OCI-LY3 (cell line): Measurements from ENCODE around the gene CCDC68.

Experiments
- CTCF ChIP-seq: fragments of 200-600, 300-600 bp; sonication (generic); IDR thresholded peaks from 2 replicates; pipeline ENCODE4 v1.5.1; 2014; ENCODE audit warnings: antibody characterized with exemption, low read length, low read depth
- EZH2phosphoT487 ChIP-seq: fragments of 200-600 bp; shearing (Covaris generic); IDR thresholded peaks from 2 replicates; pipeline ENCODE4 v1.6.1; 2018; ENCODE audit warnings: antibody characterized with exemption, mixed run types, low read depth

- TF ChIP-seq CTCF, result no peak
- TF ChIP-seq EZH2phosphoT487, result no peak
Observed at GRCh38 chr18:54906331-54907185, 52.7 kb downstream of the CCDC68 start.
